GM19324 (cell line): ENCODE measurements around the gene P2RX3.

ENCODE experiments used
- ATAC-seq: cut with Tn5 transposase; IDR thresholded peaks from one replicate; pipeline ENCODE4 v1.9.1; 2021; ENCODE audit warnings: mild to moderate bottlenecking, moderate library complexity; ENCODE audit not compliant: unreplicated experiment, low FRiP score

Gene P2RX3

DNA sequence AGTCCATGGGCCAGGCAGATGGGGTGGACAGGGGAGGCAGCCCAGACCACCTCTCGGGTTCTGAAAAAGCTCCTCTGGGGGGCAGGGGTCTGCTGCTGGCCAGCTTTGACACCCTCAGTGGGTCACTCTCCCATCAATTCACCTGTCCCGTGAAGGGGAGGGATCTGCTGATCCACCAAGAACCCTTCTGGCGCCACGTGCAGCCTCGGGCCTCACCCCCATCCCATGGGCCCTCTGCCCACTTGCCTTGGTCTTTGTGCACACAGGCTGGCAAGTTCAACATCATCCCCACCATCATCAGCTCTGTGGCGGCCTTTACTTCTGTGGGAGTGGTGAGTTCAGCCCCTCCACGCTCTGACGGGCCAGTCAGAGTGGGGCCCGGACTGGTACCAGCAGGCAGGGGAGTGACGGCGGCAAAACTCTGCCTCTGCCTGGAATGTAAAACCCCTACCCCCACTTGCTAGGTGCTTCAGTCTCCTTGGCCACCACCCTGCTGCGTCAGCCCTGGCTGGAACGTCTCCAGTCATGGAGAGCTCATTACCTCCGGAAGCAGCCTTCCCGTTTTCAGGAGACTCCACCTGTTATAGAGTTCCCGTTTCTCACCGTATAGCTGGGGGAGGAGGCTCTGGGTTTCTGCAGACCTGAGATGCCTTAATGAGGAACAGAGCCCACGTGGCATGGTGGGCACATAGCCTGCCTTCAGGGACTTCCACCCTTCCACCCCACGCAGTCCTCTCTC is 30.1 kb downstream of the P2RX3 start:
- no peak for ATAC-seq

GRCh38 chr11:57368845-57369232 is 30.7 kb downstream of the P2RX3 start:
- ATAC-seq = no peak

GRCh38 chr11:57370251-57370650 is 32.1 kb downstream of the P2RX3 start:
- no peak for ATAC-seq

GRCh38 chr11:57370941-57371340 is 32.8 kb downstream of the P2RX3 start:
- no peak for ATAC-seq

DNA sequence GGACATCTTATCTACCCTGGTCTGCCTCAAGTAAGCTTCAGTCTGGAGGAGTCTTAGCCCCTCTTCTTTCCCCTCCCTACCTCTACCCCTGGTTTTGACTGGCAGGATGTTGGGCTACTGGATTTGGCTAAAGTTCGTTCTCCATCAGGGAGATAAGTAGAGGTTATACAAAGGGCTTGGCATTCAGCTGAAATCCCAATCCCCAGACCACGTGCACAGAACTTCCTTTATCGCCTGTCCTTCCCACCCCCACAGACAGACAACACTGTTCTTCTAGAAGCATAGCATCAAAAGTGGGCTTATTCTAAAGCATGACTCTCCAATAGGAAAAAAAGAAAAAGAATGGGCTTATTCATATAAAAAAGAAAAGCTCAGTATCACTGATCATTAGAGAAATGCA is 35.0 kb downstream of the P2RX3 start:
- no peak for ATAC-seq

GRCh38 chr11:57374966-57375365 is 36.8 kb downstream of the P2RX3 start:
- ATAC-seq = no peak

GRCh38 chr11:57375490-57375889 is 37.3 kb downstream of the P2RX3 start:
- no peak for ATAC-seq

DNA sequence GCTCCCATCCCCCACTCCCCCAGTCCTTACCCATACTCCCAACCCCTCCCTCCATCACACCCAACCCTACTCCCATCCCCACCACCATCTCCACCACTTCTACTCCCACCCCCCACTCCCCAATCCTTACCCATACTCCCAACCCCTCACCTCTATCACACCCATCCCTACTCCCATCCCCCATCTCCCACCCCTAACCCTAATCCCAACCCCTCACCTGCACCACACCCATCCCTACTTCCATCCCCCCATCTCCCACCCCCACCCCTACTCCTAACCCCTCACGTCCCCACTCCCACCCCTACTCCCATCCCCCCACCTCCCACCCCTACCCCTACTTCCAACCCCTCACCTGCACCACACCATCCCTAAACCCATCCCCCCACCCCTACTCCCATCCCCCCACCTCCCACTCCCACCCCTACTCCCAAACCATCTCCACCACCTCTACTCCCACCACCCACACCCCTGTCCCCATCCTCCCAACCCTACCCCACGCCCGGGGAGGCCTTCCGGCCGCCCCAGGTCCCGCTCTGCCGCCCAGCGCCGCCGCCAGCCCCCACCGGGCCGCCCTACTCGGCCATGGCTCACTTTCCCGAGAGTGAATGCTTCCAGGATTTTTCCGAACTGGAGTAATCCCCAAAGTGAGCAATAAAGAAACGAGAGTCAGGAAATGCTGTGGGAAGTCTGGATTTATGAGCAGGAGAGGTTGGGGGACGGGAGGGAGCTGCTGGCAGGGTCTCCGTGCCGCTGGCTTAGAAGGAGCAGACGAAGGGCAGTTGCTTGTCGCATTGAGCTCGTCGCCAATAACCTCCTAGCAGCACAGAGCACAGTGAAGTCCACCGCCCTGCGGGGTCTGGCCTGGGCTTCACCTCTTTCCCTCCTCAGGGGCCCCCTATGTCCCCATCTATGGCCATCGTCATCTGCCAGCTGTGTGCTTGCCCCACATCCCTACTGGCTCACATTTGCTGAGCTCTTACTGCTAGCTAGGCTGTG is 38.2 kb downstream of the P2RX3 start:
- ATAC-seq = no peak

GRCh38 chr11:57377107-57377506 is 39.0 kb downstream of the P2RX3 start:
- ATAC-seq = no peak

- ATAC-seq = no peak
Measured at GRCh38 chr11:57378186-57378585, 40.0 kb downstream of the P2RX3 start.

DNA sequence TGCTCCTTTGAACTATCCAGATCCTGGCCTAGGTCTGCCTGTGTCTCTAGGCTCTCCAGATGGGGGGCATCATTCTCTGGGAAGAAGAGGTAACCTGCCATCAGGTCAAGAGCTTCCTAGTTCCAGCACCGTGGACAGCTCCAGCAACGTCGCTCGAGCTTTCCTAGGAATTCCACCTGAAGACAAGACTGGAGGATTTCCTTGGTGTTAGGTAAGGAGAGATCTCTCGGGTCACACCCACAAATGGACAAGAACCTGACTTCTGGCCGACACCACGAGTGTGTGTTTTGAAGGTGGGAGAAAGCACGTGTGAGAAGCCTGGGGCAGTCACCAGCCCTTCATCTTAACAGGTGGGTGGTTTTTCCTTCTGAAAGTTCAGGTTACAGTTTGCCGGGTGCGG is 41.6 kb downstream of the P2RX3 start:
- ATAC-seq = no peak

- ATAC-seq = no peak
Measured at GRCh38 chr11:57380975-57381374, 42.8 kb downstream of the P2RX3 start, which contains the start of gene PRG3. Gene PRG3, minus strand, starts transcription at chr11:57381150. Its CDS starts 442 bp downstream, at chr11:57380708.

GRCh38 chr11:57386178-57386940 is 48.2 kb downstream of the P2RX3 start:
- no peak for ATAC-seq

DNA sequence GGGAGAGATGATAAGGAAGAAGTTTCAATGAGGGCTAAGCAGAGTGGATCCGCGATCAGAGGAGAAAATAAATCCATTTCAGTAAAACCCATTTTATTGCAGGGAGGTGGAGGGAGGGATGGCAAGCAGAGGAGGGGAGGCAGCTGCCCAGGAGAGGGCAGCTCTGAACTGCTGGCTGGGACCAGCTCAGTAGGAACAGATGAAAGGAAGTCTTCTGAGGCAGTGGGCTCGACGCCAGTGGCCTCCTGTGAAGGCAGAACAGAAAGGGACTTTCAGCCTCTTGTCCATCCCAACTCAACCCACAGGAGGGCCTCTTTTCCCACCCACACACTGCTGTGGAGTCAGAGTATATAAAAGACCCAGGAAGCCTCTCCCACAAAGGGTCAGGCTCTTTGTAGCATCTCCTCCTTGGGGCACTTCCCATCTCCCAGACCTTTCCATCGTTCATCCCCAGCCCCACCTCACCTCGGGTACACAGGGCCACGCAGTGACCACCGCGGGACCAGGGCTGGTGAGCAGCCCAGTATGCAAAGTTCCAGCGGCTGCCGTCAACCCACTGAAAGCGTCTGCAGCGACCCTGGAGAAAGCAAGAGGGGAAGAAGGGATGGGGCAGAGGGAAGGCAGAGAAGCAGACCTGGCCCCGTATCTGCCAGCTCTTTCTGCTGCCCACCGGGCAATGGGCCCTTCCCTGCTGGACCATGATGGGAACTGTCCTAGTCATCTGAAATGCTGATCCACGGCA is 49.3 kb downstream of the P2RX3 start:
- ATAC-seq = no peak

GRCh38 chr11:57390535-57390934 is 52.4 kb downstream of the P2RX3 start, which contains the start of gene PRG2:
Gene PRG2, minus strand, starts transcription at chr11:57390650. Its CDS starts 706 bp downstream, at chr11:57389944.
- no peak for ATAC-seq

GRCh38 chr11:57391111-57391510 is 53.0 kb downstream of the P2RX3 start:
- ATAC-seq = no peak

GRCh38 chr11:57391539-57391938 is 53.4 kb downstream of the P2RX3 start:
- no peak for ATAC-seq

GRCh38 chr11:57392066-57392762 is 54.1 kb downstream of the P2RX3 start:
- ATAC-seq = no peak

DNA sequence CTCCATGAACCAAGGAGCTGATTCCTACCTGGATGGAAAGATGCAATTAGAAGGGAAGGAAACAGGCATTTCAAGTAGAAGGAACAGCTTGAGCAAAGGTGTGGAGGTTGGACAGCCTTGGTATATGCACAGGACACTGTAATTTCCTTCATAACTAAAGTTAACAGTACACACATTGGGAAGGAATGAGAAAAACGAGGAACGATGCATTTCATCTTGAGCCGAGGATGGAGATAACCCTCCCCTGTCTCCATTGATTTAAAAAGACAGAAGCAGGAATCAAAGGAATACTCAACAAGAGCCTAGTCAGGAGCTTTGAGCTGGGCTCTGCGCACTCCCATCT is 54.6 kb downstream of the P2RX3 start:
- no peak for ATAC-seq
